ENCODE measurements around the gene CYP21A2.
"Not testable (repeated sequence)": the region's sequence is repeated elsewhere in the genome, so short reads cannot be mapped to it uniquely, and the experiment has no call there.

GRCh38 chr6:32041050-32041321, 2.8 kb downstream of the CYP21A2 start:
- not testable (repeated sequence) for TF ChIP-seq CTCF (IDR thresholded peaks at IDR 0.05); EZH2 (IDR thresholded peaks at IDR 0.05; ENCODE audit: borderline replicate concordance, insufficient read depth, low read depth, low read length, poor library complexity, severe bottlenecking)

All from B cell (primary cell).